ENCODE data around the gene SUSD6.
"Not testable (repeated sequence)": the region's sequence is repeated elsewhere in the genome, so short reads cannot be mapped to it uniquely, and the experiment has no call there.

DNA sequence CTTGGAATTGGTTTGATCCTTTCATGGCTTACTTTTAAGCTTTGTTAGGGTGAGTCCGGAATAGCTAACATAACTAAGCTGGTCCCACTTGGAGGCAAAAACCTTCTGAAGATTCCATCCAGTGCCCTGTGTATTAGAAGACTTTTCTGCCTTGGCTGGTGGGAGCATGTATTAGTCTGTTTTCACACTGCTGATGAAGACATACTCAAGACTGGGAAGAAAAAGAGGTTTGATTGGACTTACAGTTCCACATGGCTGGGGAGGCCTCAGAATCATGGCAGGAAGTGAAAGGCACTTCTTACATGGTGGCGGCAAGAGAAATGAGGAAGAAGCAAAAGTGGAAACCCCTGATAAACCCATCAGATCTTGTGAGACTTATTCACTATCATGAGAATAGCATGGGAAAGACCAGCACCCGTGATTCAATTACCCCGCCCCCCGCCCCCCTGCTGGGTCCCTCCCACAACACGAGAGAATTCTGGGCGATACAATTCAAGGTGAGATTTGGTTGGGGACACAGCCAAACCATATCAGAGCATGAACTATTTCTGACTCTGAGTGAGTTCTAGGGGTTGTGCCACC is 30.9 kb downstream of the SUSD6 start:
- not testable (repeated sequence) for TF ChIP-seq CTCF (IDR thresholded peaks at IDR 0.05); EZH2 (IDR thresholded peaks at IDR 0.05; ENCODE audit: borderline replicate concordance, insufficient read depth, low read depth, low read length, poor library complexity, severe bottlenecking)

All from B cell (primary cell).